ENCODE data around the gene UBASH3A.
A peak's percentile ranks its signal among the peaks of the same experiment; 100 is the strongest.

Gene UBASH3A

DNA sequence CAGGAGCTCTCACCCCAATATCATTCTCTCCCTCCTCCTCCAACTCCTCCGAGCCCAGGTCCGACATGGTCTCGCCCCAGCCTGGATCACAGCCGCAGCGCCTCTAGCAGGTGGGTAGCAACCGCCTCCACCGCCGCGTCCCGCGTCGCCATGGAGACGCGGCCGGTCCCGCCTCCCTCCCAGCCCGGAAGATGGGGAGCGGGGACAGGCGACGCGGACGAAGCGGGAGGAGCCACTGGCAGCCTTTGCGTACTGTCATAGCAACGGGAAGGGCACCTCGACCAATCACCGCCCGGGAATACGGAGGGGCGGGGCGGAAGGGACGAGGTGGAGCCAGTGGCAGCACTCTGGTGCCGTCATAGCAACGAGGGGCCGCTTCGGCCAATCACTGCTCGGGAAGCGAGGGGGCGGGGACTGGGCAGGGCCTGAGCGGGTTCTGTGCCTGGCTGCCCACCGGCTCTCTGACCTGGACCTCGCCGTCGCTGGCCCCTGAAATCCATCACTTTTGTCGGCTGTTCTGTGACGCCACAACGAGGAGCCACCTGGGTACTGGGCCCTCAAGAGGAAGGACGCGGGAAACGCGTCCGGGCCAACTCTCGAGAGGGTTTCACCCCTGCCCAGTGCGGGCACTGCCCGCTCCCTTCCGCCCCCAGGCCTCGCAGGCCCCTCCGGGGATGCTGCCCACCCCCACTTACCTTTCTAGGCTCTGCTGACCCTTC lies 92.6 kb downstream of the UBASH3A start, which contains the start of gene RSPH1 (continued):
- TF ChIP-seq TSHZ1 (tag by site-specific recombination; IDR thresholded peaks at IDR 0.05; ENCODE audit: borderline replicate concordance) (no peak), ZNF174 (tag by site-specific recombination; IDR thresholded peaks at IDR 0.05) (no peak), ZNF530 (tag by site-specific recombination; IDR thresholded peaks at IDR 0.05; ENCODE audit: low read depth) (no peak), ZNF626 (tag by site-specific recombination; IDR thresholded peaks at IDR 0.05) (no peak), ZNF501 (tag by site-specific recombination; IDR thresholded peaks at IDR 0.05) (no peak), ZNF610 (tag by site-specific recombination; IDR thresholded peaks at IDR 0.05; ENCODE audit: borderline replicate concordance) (peak; percentile 59; the same call in 1 of the 2 replicates), PRDM4 (tag by site-specific recombination; IDR thresholded peaks at IDR 0.05) (no peak), ZFHX2 (tag by site-specific recombination; conservative IDR thresholded peaks at IDR 0.05) (peak; percentile 91), ZNF843 (tag by site-specific recombination; IDR thresholded peaks at IDR 0.05) (no peak), ZNF521 (tag by site-specific recombination; IDR thresholded peaks at IDR 0.05) (no peak), ZNF707 (tag by site-specific recombination; IDR thresholded peaks at IDR 0.05) (no peak)
- TF ChIP-seq, protein P1, sequence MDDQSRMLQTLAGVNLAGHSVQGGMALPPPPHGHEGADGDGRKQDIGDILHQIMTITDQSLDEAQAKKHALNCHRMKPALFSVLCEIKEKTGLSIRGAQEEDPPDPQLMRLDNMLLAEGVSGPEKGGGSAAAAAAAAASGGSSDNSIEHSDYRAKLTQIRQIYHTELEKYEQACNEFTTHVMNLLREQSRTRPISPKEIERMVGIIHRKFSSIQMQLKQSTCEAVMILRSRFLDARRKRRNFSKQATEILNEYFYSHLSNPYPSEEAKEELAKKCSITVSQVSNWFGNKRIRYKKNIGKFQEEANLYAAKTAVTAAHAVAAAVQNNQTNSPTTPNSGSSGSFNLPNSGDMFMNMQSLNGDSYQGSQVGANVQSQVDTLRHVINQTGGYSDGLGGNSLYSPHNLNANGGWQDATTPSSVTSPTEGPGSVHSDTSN (CRISPR knock-in tag; IDR thresholded peaks at IDR 0.05), result peak; percentile 12; the same call in 1 of the 2 replicates

DNA sequence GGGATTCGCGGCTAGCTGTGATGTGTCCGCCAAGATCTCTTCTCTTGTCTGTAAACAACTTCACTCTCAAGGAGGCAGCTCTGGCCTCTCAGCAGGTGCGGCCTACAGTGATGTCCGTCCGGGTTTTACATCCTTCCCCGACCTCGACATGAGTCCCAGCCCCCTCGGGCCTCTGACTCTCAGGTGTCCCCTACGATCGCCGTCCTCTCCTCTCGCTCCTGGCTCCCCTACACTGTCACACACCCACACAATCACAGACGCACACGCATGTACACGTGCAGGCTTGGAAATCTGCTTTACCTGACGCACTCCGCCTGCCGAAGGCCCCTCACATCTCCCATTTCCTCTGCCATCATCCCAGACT lies 93.1 kb downstream of the UBASH3A start:
- CTCF ChIA-PET, result interaction anchor here (3.3 kb wide), 1 partner anchor 16 kb away, joined by 17 read pairs; the partner anchor contains the start of gene SLC37A1
- POLR2A ChIA-PET, result no interaction called here
- H3K4me3 ChIP-seq (ENCODE audit: low read depth, low read length), result peak overlapping the region; percentile 43
- no peak overlapping the region; the same call in 1 of the 2 replicates for H3K27ac ChIP-seq (ENCODE audit: extremely low read depth, low read depth, low read length)
- no peaks in the 10 kb centered on the region for H3K9me3 ChIP-seq (ENCODE audit: control insufficient read depth, insufficient read depth, low read depth, low read length)
- no peaks in the 10 kb centered on the region for H3K4me1 ChIP-seq (ENCODE audit: control insufficient read depth, insufficient read depth, low read length)
- 0 out of 2 replicates have a peak, but pooled peaks have one; percentile 25 for TF ChIP-seq ZBTB17 (tag by site-specific recombination; IDR thresholded peaks at IDR 0.05)
- peak; percentile 21; the same call in 1 of the 2 replicates for TF ChIP-seq ZIC2 (tag by site-specific recombination; IDR thresholded peaks at IDR 0.05)
- TF ChIP-seq EGR2 (tag by site-specific recombination; IDR thresholded peaks at IDR 0.05; ENCODE audit: low read depth), result peak; percentile 6; the same call in 1 of the 2 replicates
- TF ChIP-seq, protein P2, sequence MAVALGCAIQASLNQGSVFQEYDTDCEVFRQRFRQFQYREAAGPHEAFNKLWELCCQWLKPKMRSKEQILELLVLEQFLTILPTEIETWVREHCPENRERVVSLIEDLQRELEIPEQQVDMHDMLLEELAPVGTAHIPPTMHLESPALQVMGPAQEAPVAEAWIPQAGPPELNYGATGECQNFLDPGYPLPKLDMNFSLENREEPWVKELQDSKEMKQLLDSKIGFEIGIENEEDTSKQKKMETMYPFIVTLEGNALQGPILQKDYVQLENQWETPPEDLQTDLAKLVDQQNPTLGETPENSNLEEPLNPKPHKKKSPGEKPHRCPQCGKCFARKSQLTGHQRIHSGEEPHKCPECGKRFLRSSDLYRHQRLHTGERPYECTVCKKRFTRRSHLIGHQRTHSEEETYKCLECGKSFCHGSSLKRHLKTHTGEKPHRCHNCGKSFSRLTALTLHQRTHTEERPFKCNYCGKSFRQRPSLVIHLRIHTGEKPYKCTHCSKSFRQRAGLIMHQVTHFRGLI (tag by site-specific recombination; IDR thresholded peaks at IDR 0.05), result no peak
- TF ChIP-seq, protein P3, sequence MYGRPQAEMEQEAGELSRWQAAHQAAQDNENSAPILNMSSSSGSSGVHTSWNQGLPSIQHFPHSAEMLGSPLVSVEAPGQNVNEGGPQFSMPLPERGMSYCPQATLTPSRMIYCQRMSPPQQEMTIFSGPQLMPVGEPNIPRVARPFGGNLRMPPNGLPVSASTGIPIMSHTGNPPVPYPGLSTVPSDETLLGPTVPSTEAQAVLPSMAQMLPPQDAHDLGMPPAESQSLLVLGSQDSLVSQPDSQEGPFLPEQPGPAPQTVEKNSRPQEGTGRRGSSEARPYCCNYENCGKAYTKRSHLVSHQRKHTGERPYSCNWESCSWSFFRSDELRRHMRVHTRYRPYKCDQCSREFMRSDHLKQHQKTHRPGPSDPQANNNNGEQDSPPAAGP (tag by site-specific recombination; IDR thresholded peaks at IDR 0.05), result 0 out of 2 replicates have a peak, but pooled peaks have one; percentile 0
- no peak for TF ChIP-seq IKZF3 (tag by site-specific recombination; IDR thresholded peaks at IDR 0.05)
- no peaks in the 10 kb centered on the region for H3K36me3 ChIP-seq (ENCODE audit: control insufficient read depth in 2 of 2, insufficient read depth in 1 of 2, low read length in 2 of 2)
